Transverse colon (tissue), 4 donors: ENCODE measurements around the gene ZNF609. TPM values are rescaled to one million over a fixed set of nuclear protein-coding genes. Genes with fewer than 3 reads are reported as not detected.

Source experiments
- DNase-seq: peaks from one replicate; pipeline ENCODE4 v3.0.0-alpha.2; 2019
- H3K27ac ChIP-seq, 4 donors: fragments of 200-600 bp; sonication (generic); 2 replicates each; pipeline ENCODE4 v1.5.1; 2016 to 2018; ENCODE audit warnings: inconsistent platforms in 4 of 4
- H3K27me3 ChIP-seq: fragments of 200-600 bp; sonication (generic); 2 replicates; pipeline ENCODE4 v1.5.1; 2017; ENCODE audit warnings: inconsistent platforms
- H3K36me3 ChIP-seq, 4 donors: fragments of 200-600 bp; sonication (generic); 2 replicates each; pipeline ENCODE4 v1.5.1; 2017 to 2019; ENCODE audit warnings: inconsistent platforms in 4 of 4
- H3K4me1 ChIP-seq, 4 donors: fragments of 200-600 bp; sonication (generic); 2 replicates each; pipeline ENCODE4 v1.5.1; 2017 to 2020; ENCODE audit warnings: inconsistent platforms in 4 of 4
- H3K4me3 ChIP-seq, 4 donors: fragments of 200-600 bp; sonication (generic); 1 replicate in 1 of 4; 2 replicates in 3 of 4; pipeline versions ENCODE4 v1.5.1 to v1.6.1; 2017 to 2019; ENCODE audit warnings: inconsistent platforms in 4 of 4
- H3K9me3 ChIP-seq, 2 donors: fragments of 200-600 bp; sonication (generic); 2 replicates each; pipeline ENCODE4 v1.5.1; 2017 to 2019; ENCODE audit warnings: inconsistent platforms in 2 of 2
- CTCF ChIP-seq, 5 experiments: fragments of 200-600 bp in 3 of 5; fragments of 450-650 bp in 2 of 5; sonication (generic) in 3 of 5; IDR thresholded peaks; 1 replicate in 2 of 5; 2 replicates in 3 of 5; pipeline ENCODE4 v1.5.1; 2016 to 2017; ENCODE audit warnings: antibody characterized with exemption in 5 of 5, inconsistent platforms in 3 of 5, mild to moderate bottlenecking in 2 of 5, moderate library complexity in 1 of 5
- EP300 ChIP-seq: sonication (generic); formaldehyde crosslinking; IDR thresholded peaks from one replicate; pipeline ENCODE4 v1.6.1; 2017; ENCODE audit warnings: antibody characterized with exemption, low read depth
- POLR2A ChIP-seq: fragments of 450-650 bp; IDR thresholded peaks from one replicate; pipeline ENCODE4 v1.6.1; 2016; ENCODE audit warnings: antibody characterized with exemption, mild to moderate bottlenecking, moderate library complexity
- POLR2AphosphoS5 ChIP-seq, 3 donors: sonication (generic); formaldehyde crosslinking; IDR thresholded peaks; one replicate each; pipeline ENCODE4 v1.6.1; 2016; ENCODE audit warnings: antibody characterized with exemption in 3 of 3
- WGBS, 2 donors: methylation state at CpG; one replicate each; pipeline ENCODE4 v1.1.5; 2018; ENCODE audit warnings: low coverage in 1 of 2; 5-methylcytosine and 5-hydroxymethylcytosine counted together
- in situ Hi-C, 4 donors: fragments of 200-750 bp; cut with MboI; loops; one replicate each; pipeline versions ENCODE4 v1.15.0 to v1.15.1; 2017; ENCODE audit warnings: low sequenced_read_pairs in 3 of 4, low pct_ligation_motif_present in 1 of 4, low pct_unique_long_range_greater_than_20kb in 1 of 4
- intact Hi-C: fragments of 100-400 bp; cut with DNase I; formaldehyde crosslinking; loops from one replicate; pipeline ENCODE4 v1.15.1; 2023; ENCODE audit warnings: low total_unique reads
- total RNA-seq, 4 donors: library from RNA; depleted of rRNA; stranded (reverse); fragments of >200 nt; gene quantifications; one replicate each; pipeline ENCODE4 v1.1.0, GENCODE V29; 2016

Gene ZNF609
- total RNA-seq, 4 donors from 2014 or later: 16.1 to 34.8 (median 28.2) TPM

GRCh38 chr15:64524778-64525177, 64.4 kb downstream of the ZNF609 start:
- no peak overlapping the region for H3K4me3 ChIP-seq
- no peaks in the 10 kb centered on the region for H3K9me3 ChIP-seq
- TF ChIP-seq POLR2AphosphoS5 (IDR thresholded peaks at IDR 0.05) (no peak), CTCF (IDR thresholded peaks at IDR 0.05) (no peak), EP300 (no peak), POLR2A (no peak)
- 77 to 89% methylated on average over 1 of the region's 1 CpG for WGBS, 2 donors
- intact Hi-C loops (no loop called here), in situ Hi-C loops (no loop called here)
- H3K27ac ChIP-seq: no peak overlapping the region
- H3K4me1 ChIP-seq: peaks cover 10 to 36% (median 18%) of the 10 kb centered on the region in 4 donors
- DNase-seq: no peak
- no peaks in the 10 kb centered on the region for H3K36me3 ChIP-seq
- H3K27me3 ChIP-seq: no peaks in the 10 kb centered on the region

- H3K4me1 ChIP-seq: peaks cover 7 to 24% (median 14%) of the 10 kb centered on the region in 4 donors
- in situ Hi-C loops: no loop called here
- no peak for TF ChIP-seq EP300
- TF ChIP-seq POLR2A: no peak
- TF ChIP-seq CTCF (IDR thresholded peaks at IDR 0.05): no peak
- intact Hi-C loops: no loop called here
- no peak overlapping the region for H3K4me3 ChIP-seq
- H3K27ac ChIP-seq: no peak overlapping the region
- no peaks in the 10 kb centered on the region for H3K9me3 ChIP-seq
- WGBS, 2 donors: 82 to 96% methylated on average over 5 to 8 of the region's 8 CpGs
- H3K27me3 ChIP-seq: no peaks in the 10 kb centered on the region
- no peaks in the 10 kb centered on the region for H3K36me3 ChIP-seq
- no peak for DNase-seq
Measured at GRCh38 chr15:64525828-64526530, 65.6 kb downstream of the ZNF609 start.

GRCh38 chr15:64527263-64527984, 67.0 kb downstream of the ZNF609 start:
- TF ChIP-seq EP300 (no peak), POLR2A (no peak), CTCF (IDR thresholded peaks at IDR 0.05) (no peak), POLR2AphosphoS5 (IDR thresholded peaks at IDR 0.05) (no peak)
- H3K36me3 ChIP-seq: no peaks in the 10 kb centered on the region
- H3K9me3 ChIP-seq: no peaks in the 10 kb centered on the region
- no peak for DNase-seq
- peaks cover 0 to 14% (median under 1%) of the 10 kb centered on the region in 4 donors for H3K4me1 ChIP-seq
- in situ Hi-C loops: no loop called here
- no peak overlapping the region for H3K4me3 ChIP-seq
- H3K27me3 ChIP-seq: no peaks in the 10 kb centered on the region
- WGBS, 2 donors: 91% methylated on average over 4 of the region's 4 CpGs
- intact Hi-C loops: no loop called here
- H3K27ac ChIP-seq: no peak overlapping the region

GRCh38 chr15:64528871-64529270, 68.5 kb downstream of the ZNF609 start:
- no peak for DNase-seq
- in situ Hi-C loops: no loop called here
- intact Hi-C loops: no loop called here
- Histone ChIP-seq H3K27ac (no peak overlapping the region), H3K4me1 (peaks cover 0 to 8% (median 0%) of the 10 kb centered on the region in 4 donors), H3K4me3 (no peak overlapping the region), H3K9me3 (no peaks in the 10 kb centered on the region), H3K36me3 (no peaks in the 10 kb centered on the region), H3K27me3 (no peaks in the 10 kb centered on the region)
- 95% methylated on average over 10 of the region's 10 CpGs; no CpG with 5 or more reads in 1 of the 2 donors for WGBS, 2 donors
- TF ChIP-seq EP300: no peak
- no peak for TF ChIP-seq CTCF (IDR thresholded peaks at IDR 0.05)
- TF ChIP-seq POLR2A: no peak
- TF ChIP-seq POLR2AphosphoS5 (IDR thresholded peaks at IDR 0.05): no peak
